Activated CD4-positive, alpha-beta T cell treated with anti-CD3 and anti-CD28 coated beads, Interleukin-2, amount 10 ng/mL, durations not matched to agents 7 days and 5 days (primary cell): ENCODE results near the gene BOC. TPM values are rescaled to one million over a fixed set of nuclear protein-coding genes. Genes with fewer than 3 reads are reported as not detected.

Source experiments
- CTCF ChIA-PET: fragments of 350-600 bp; sonication (Branson Sonifier 250); formaldehyde crosslinking; loops from one replicate; lab custom pipeline; 2021; ENCODE audit warnings: antibody characterized with exemption; lab: Charles Lee
- POLR2A ChIA-PET: fragments of 350-600 bp; sonication (Branson Sonifier 250); formaldehyde crosslinking; loops from one replicate; lab custom pipeline; 2021; ENCODE audit warnings: antibody characterized with exemption; lab: Charles Lee
- DNase-seq: peaks from one replicate; pipeline ENCODE4 v3.0.0-alpha.2; 2020
- H3K27ac Mint-ChIP-seq: one replicate; pipeline ENCODE4 v1.8.0; 2021; ENCODE audit warnings: mild to moderate bottlenecking, moderate library complexity, mixed read lengths
- H3K27me3 Mint-ChIP-seq: one replicate; pipeline ENCODE4 v1.8.0; 2021; ENCODE audit warnings: mixed read lengths
- H3K36me3 Mint-ChIP-seq: one replicate; pipeline ENCODE4 v1.8.0; 2021; ENCODE audit warnings: low read depth, mixed read lengths
- H3K4me1 Mint-ChIP-seq: one replicate; pipeline ENCODE4 v1.8.0; 2021; ENCODE audit warnings: mixed read lengths
- H3K4me3 Mint-ChIP-seq: one replicate; pipeline ENCODE4 v1.8.0; 2021; ENCODE audit warnings: mild to moderate bottlenecking, moderate library complexity, mixed read lengths
- H3K9me3 Mint-ChIP-seq: one replicate; pipeline ENCODE4 v1.8.0; 2021; ENCODE audit warnings: mixed read lengths
- total RNA-seq, 2 experiments: library from RNA; stranded (reverse); gene quantifications; one replicate each; pipeline ENCODE4 v1.2.3, GENCODE V29; 2021

BOC gene
- total RNA-seq, 2 experiments from 2014 or later = not detected

- Mint-ChIP-seq H3K9me3 (no peaks in the 10 kb centered on the region), H3K27ac (no peak overlapping the region), H3K36me3 (no peaks in the 10 kb centered on the region), H3K27me3 (no peaks in the 10 kb centered on the region), H3K4me3 (no peak overlapping the region), H3K4me1 (peaks cover 7% of the 10 kb centered on the region)
- no peak for DNase-seq
- POLR2A ChIA-PET = no interaction called here
- CTCF ChIA-PET = interaction anchor here (1.9 to 2.0 kb wide), 2 partner anchors 8 to 15 kb away, joined by 4 to 5 read pairs; no protein-coding TSS in a partner anchor
Observed at GRCh38 chr3:113279686-113280085, 68.3 kb downstream of the BOC start.

GRCh38 chr3:113283306-113283705 lies 71.9 kb downstream of the BOC start:
- no peaks in the 10 kb centered on the region for H3K36me3 Mint-ChIP-seq
- ChIA-PET POLR2A (no interaction called here), CTCF (interaction anchor here (0.6 kb wide), 1 partner anchor 400 kb away, joined by 3 read pairs; no protein-coding TSS in a partner anchor)
- no peak for DNase-seq
- H3K4me3 Mint-ChIP-seq = no peak overlapping the region
- H3K27me3 Mint-ChIP-seq = no peaks in the 10 kb centered on the region
- no peaks in the 10 kb centered on the region for H3K4me1 Mint-ChIP-seq
- no peak overlapping the region for H3K27ac Mint-ChIP-seq
- no peaks in the 10 kb centered on the region for H3K9me3 Mint-ChIP-seq

GRCh38 chr3:113284453-113285050 lies 73.2 kb downstream of the BOC start:
- Mint-ChIP-seq H3K4me1 (no peaks in the 10 kb centered on the region), H3K36me3 (no peaks in the 10 kb centered on the region), H3K4me3 (no peak overlapping the region), H3K27ac (no peak overlapping the region), H3K27me3 (no peaks in the 10 kb centered on the region), H3K9me3 (no peaks in the 10 kb centered on the region)
- ChIA-PET CTCF (no interaction called here), POLR2A (no interaction called here)
- no peak for DNase-seq

- no peaks in the 10 kb centered on the region for H3K9me3 Mint-ChIP-seq
- no peaks in the 10 kb centered on the region for H3K4me1 Mint-ChIP-seq
- H3K27me3 Mint-ChIP-seq = no peaks in the 10 kb centered on the region
- H3K36me3 Mint-ChIP-seq = no peaks in the 10 kb centered on the region
- no peak overlapping the region for H3K4me3 Mint-ChIP-seq
- no peak for DNase-seq
- H3K27ac Mint-ChIP-seq = no peak overlapping the region
- ChIA-PET POLR2A (no interaction called here), CTCF (no interaction called here)
Observed at GRCh38 chr3:113285226-113285625, 73.9 kb downstream of the BOC start.

- POLR2A ChIA-PET = no interaction called here
- Mint-ChIP-seq H3K4me1 (no peaks in the 10 kb centered on the region), H3K36me3 (no peaks in the 10 kb centered on the region), H3K9me3 (no peaks in the 10 kb centered on the region), H3K27ac (no peak overlapping the region), H3K27me3 (no peaks in the 10 kb centered on the region), H3K4me3 (no peak overlapping the region)
- CTCF ChIA-PET = no interaction called here
- DNase-seq = no peak
Observed at GRCh38 chr3:113285741-113286140, 74.4 kb downstream of the BOC start.

GRCh38 chr3:113286524-113286923 lies 75.2 kb downstream of the BOC start:
- CTCF ChIA-PET = no interaction called here
- H3K27ac Mint-ChIP-seq = no peak overlapping the region

GRCh38 chr3:113287111-113287802 lies 75.9 kb downstream of the BOC start:
- no peak overlapping the region for H3K27ac Mint-ChIP-seq
- POLR2A ChIA-PET = no interaction called here
- no peak for DNase-seq

More at GRCh38 chr3:113286524-113286923, 75.2 kb downstream of the BOC start:
- H3K27me3 Mint-ChIP-seq = no peaks in the 10 kb centered on the region
- no peak for DNase-seq
- H3K4me1 Mint-ChIP-seq = no peaks in the 10 kb centered on the region
- POLR2A ChIA-PET = no interaction called here
- no peaks in the 10 kb centered on the region for H3K36me3 Mint-ChIP-seq
- no peaks in the 10 kb centered on the region for H3K9me3 Mint-ChIP-seq
- H3K4me3 Mint-ChIP-seq = no peak overlapping the region

GRCh38 chr3:113287803-113288648 lies 76.7 kb downstream of the BOC start:
- Mint-ChIP-seq H3K4me1 (no peaks in the 10 kb centered on the region), H3K4me3 (no peak overlapping the region), H3K36me3 (no peaks in the 10 kb centered on the region), H3K9me3 (no peaks in the 10 kb centered on the region), H3K27ac (no peak overlapping the region), H3K27me3 (no peaks in the 10 kb centered on the region)
- POLR2A ChIA-PET = interaction anchor here (1.0 kb wide), 1 partner anchor 458 kb away, joined by 4 read pairs; no protein-coding TSS in a partner anchor
- peak; percentile 56 for DNase-seq
- CTCF ChIA-PET = interaction anchor here (0.8 to 2.1 kb wide), 7 partner anchors 9 to 275 kb away, joined by 3 to 6 read pairs (median 3); no protein-coding TSS in a partner anchor

More at GRCh38 chr3:113287111-113287802, 75.9 kb downstream of the BOC start:
- CTCF ChIA-PET = interaction anchor here (1.5 to 2.1 kb wide), 2 partner anchors 9 to 235 kb away, joined by 5 to 6 read pairs; no protein-coding TSS in a partner anchor
- Mint-ChIP-seq H3K9me3 (no peaks in the 10 kb centered on the region), H3K4me3 (no peak overlapping the region), H3K27me3 (no peaks in the 10 kb centered on the region), H3K36me3 (no peaks in the 10 kb centered on the region), H3K4me1 (no peaks in the 10 kb centered on the region)

- Mint-ChIP-seq H3K4me1 (no peaks in the 10 kb centered on the region), H3K36me3 (no peaks in the 10 kb centered on the region), H3K4me3 (no peak overlapping the region), H3K27me3 (no peaks in the 10 kb centered on the region), H3K9me3 (no peaks in the 10 kb centered on the region), H3K27ac (no peak overlapping the region)
- POLR2A ChIA-PET = no interaction called here
- CTCF ChIA-PET = interaction anchor here (0.8 to 2.1 kb wide), 5 partner anchors 10 to 275 kb away, joined by 3 to 6 read pairs (median 5); no protein-coding TSS in a partner anchor
- DNase-seq = no peak
Observed at GRCh38 chr3:113288881-113289280, 77.5 kb downstream of the BOC start.

- H3K27ac Mint-ChIP-seq = no peak overlapping the region
- CTCF ChIA-PET = no interaction called here
- no peaks in the 10 kb centered on the region for H3K27me3 Mint-ChIP-seq
- no peaks in the 10 kb centered on the region for H3K4me1 Mint-ChIP-seq
- DNase-seq = no peak
- H3K9me3 Mint-ChIP-seq = no peaks in the 10 kb centered on the region
- peaks cover 2% of the 10 kb centered on the region for H3K36me3 Mint-ChIP-seq
- POLR2A ChIA-PET = interaction anchor here (0.6 kb wide), 1 partner anchor 463 kb away, joined by 3 read pairs; no protein-coding TSS in a partner anchor
- no peak overlapping the region for H3K4me3 Mint-ChIP-seq
Observed at GRCh38 chr3:113291572-113291971, 80.2 kb downstream of the BOC start.

GRCh38 chr3:113292933-113293332 lies 81.6 kb downstream of the BOC start:
- no peaks in the 10 kb centered on the region for H3K9me3 Mint-ChIP-seq
- no peaks in the 10 kb centered on the region for H3K27me3 Mint-ChIP-seq
- CTCF ChIA-PET = no interaction called here
- POLR2A ChIA-PET = no interaction called here
- H3K4me1 Mint-ChIP-seq = no peaks in the 10 kb centered on the region
- DNase-seq = no peak
- no peak overlapping the region for H3K4me3 Mint-ChIP-seq
- no peak overlapping the region for H3K27ac Mint-ChIP-seq
- H3K36me3 Mint-ChIP-seq = peaks cover 2% of the 10 kb centered on the region

- H3K27me3 Mint-ChIP-seq = no peaks in the 10 kb centered on the region
Observed at GRCh38 chr3:113293348-113293747, 82.0 kb downstream of the BOC start.

More at GRCh38 chr3:113293348-113293747, 82.0 kb downstream of the BOC start:
- POLR2A ChIA-PET = no interaction called here
- no peak for DNase-seq
- Mint-ChIP-seq H3K36me3 (peaks cover 2% of the 10 kb centered on the region), H3K27ac (no peak overlapping the region), H3K4me3 (no peak overlapping the region), H3K9me3 (no peaks in the 10 kb centered on the region), H3K4me1 (no peaks in the 10 kb centered on the region)
- CTCF ChIA-PET = no interaction called here
